ENCODE results near the gene ALG2. TPM values are rescaled to one million over a fixed set of nuclear protein-coding genes. Genes with fewer than 3 reads are reported as not detected.

ALG2 gene
- total and polyA plus RNA-seq, 2 of the 13 experiments (the other 11 are each of a cell fraction or from before 2014, with no cell fraction given) = 46.2 to 49.0 TPM

- Histone ChIP-seq H3K27ac (ENCODE audit: extremely low read length, insufficient read depth, low read length) (no peak overlapping the region), H3K27me3 (ENCODE audit: control insufficient read depth in 1 of 2, insufficient read depth in 2 of 2, low read length in 2 of 2) (peaks cover 0 to 3% of the 10 kb centered on the region in 2 experiments; a peak in 1 of 5 replicates)
- in situ Hi-C loops (cut with HindIII; ENCODE audit: extremely low pct_ligation_motif_present, low pct_unique_long_range_greater_than_20kb) = loop anchor here (25.0 kb wide), 1 partner anchor 754 kb away; no protein-coding TSS in a partner anchor
These were observed 36.1 kb upstream of the ALG2 start for GRCh38 chr9:99257723-99258389.

More at GRCh38 chr9:99257723-99258389, 36.1 kb upstream of the ALG2 start:
- FAIRE-seq (no peak), DNase-seq (ENCODE audit: low spot score) (no peak), ATAC-seq (no peak)
- ChIA-PET POLR2A (interaction anchor here (0.7 to 1.8 kb wide), 2 partner anchors 36 to 753 kb away, joined by 4 to 6 read pairs; partner anchors contain the start of genes ALG2 and SEC61B), CTCF (ENCODE audit: low intra/inter-chr PET ratio, low total read pairs) (no interaction called here)
- H3K9ac ChIP-seq (ENCODE audit: insufficient read depth, low read depth, low read length) = no peak overlapping the region
- peaks cover 9% of the 10 kb centered on the region for H3K4me1 ChIP-seq (ENCODE audit: insufficient read depth, low read length)
- 73% methylated on average over 3 of the region's 8 CpGs for WGBS (ENCODE audit: low lambda C conversion rate)
- no peak overlapping the region for H2AFZ ChIP-seq (ENCODE audit: low read length)
- H3K9me3 ChIP-seq (ENCODE audit: low read length) = no peaks in the 10 kb centered on the region
- H3K4me3 ChIP-seq (replicated peaks in 1 of 3; ENCODE audit: insufficient read depth in 1 of 3, low read depth in 2 of 3, low read length in 3 of 3) = no peak overlapping the region
- TF ChIP-seq POLR2G (IDR thresholded peaks at IDR 0.05; ENCODE audit: low read depth, low read length) (no peak), HBP1 (CRISPR knock-in tag; IDR thresholded peaks at IDR 0.05; ENCODE audit: low read depth) (no peak), ZNF543 (CRISPR knock-in tag; IDR thresholded peaks at IDR 0.05) (no peak), YEATS2 (CRISPR knock-in tag; IDR thresholded peaks at IDR 0.05; ENCODE audit: borderline replicate concordance) (no peak), THAP9 (CRISPR knock-in tag; IDR thresholded peaks at IDR 0.05; ENCODE audit: borderline replicate concordance) (no peak), ZNF574 (CRISPR knock-in tag; IDR thresholded peaks at IDR 0.05) (no peak), FOXA1 (IDR thresholded peaks at IDR 0.05) (no peak), FOXA1 (CRISPR knock-in tag; IDR thresholded peaks at IDR 0.05) (no peak), POGZ (CRISPR knock-in tag; IDR thresholded peaks at IDR 0.05) (no peak), MED8 (CRISPR knock-in tag; IDR thresholded peaks at IDR 0.05; ENCODE audit: insufficient replicate concordance) (no peak), ZNF496 (CRISPR knock-in tag; IDR thresholded peaks at IDR 0.05; ENCODE audit: insufficient replicate concordance) (no peak), ZNF275 (CRISPR knock-in tag; IDR thresholded peaks at IDR 0.05; ENCODE audit: borderline replicate concordance) (no peak), DNMT3B (CRISPR knock-in tag; conservative IDR thresholded peaks at IDR 0.05) (no peak), HOXA7 (CRISPR knock-in tag; IDR thresholded peaks at IDR 0.05) (no peak), EHMT2 (IDR thresholded peaks at IDR 0.05; ENCODE audit: borderline replicate concordance, low read depth, low read length) (no peak)
- BruUV-seq (replicated peaks) = no TSS peak
- intact Hi-C loops (cut with micrococcal nuclease; ENCODE audit: unreplicated experiment) = no loop called here
- no peaks in the 10 kb centered on the region for H4K20me1 ChIP-seq (ENCODE audit: insufficient read depth, low read length)
- no peak overlapping the region for H3K4me2 ChIP-seq (ENCODE audit: low read depth, low read length)
- H3K79me2 ChIP-seq (ENCODE audit: insufficient read depth, low read length) = no peaks in the 10 kb centered on the region
- H3K36me3 ChIP-seq (replicated peaks in 1 of 2; ENCODE audit: control insufficient read depth in 1 of 2, insufficient read depth in 2 of 2, low read length in 2 of 2) = no peaks in the 10 kb centered on the region

Data from HepG2 (cell line).